Thoracic aorta (tissue), 2 donors: ENCODE results near the gene RAB27B. TPM values are rescaled to one million over a fixed set of nuclear protein-coding genes. Genes with fewer than 3 reads are reported as not detected.

Source experiments
- ATAC-seq: fragments of 150-250 bp; one replicate; pipeline ENCODE4 v1.8.0; 2017; ENCODE audit warnings: low read depth; ENCODE audit not compliant: insufficient number of reproducible peaks, low FRiP score
- DNase-seq: peaks from one replicate; pipeline ENCODE4 v3.0.0-alpha.2; 2020; ENCODE audit warnings: low spot score
- H3K27ac ChIP-seq, 2 donors: fragments of 200-600 bp; sonication (generic); 1 replicate in 1 of 2; 2 replicates in 1 of 2; pipeline ENCODE4 v1.5.1; 2016; ENCODE audit warnings: mild to moderate bottlenecking in 2 of 2, moderate library complexity in 2 of 2
- H3K27me3 ChIP-seq: fragments of 200-600 bp; sonication (generic); replicated peaks from 2 replicates; pipeline ENCODE4 v1.6.0; 2016; ENCODE audit warnings: mild to moderate bottlenecking; ENCODE audit not compliant: insufficient read depth
- H3K36me3 ChIP-seq: fragments of 200-600 bp; sonication (generic); one replicate; pipeline ENCODE4 v1.5.1; 2016
- H3K4me1 ChIP-seq, 2 donors: fragments of 200-600 bp; sonication (generic); 1 replicate in 1 of 2; 2 replicates in 1 of 2; pipeline versions ENCODE4 v1.5.1 to v1.6.0; 2016; ENCODE audit warnings: low read depth in 2 of 2, mild to moderate bottlenecking in 1 of 2; ENCODE audit not compliant: control insufficient read depth in 1 of 2
- H3K4me3 ChIP-seq: fragments of 200-600 bp; sonication (generic); 2 replicates; pipeline ENCODE4 v1.5.1; 2016; ENCODE audit warnings: mild to moderate bottlenecking
- H3K9me3 ChIP-seq: fragments of 200-600 bp; sonication (generic); 2 replicates; pipeline ENCODE4 v1.5.1; 2016
- CTCF ChIP-seq: fragments of 200-600 bp; sonication (generic); IDR thresholded peaks from one replicate; pipeline ENCODE4 v1.5.1; 2019; ENCODE audit warnings: antibody characterized with exemption
- total RNA-seq, 2 donors: library from RNA; depleted of rRNA; stranded (reverse); fragments of >200 nt; gene quantifications; one replicate each; pipeline versions ENCODE4 v1.1.0 to v1.2.3, GENCODE V29; 2016

The RAB27B gene
- total RNA-seq, 2 donors from 2014 or later, result 0.42 to 0.95 TPM

- no peak for TF ChIP-seq CTCF
- Histone ChIP-seq H3K4me3 (no peak overlapping the region), H3K4me1 (no peaks in the 10 kb centered on the region), H3K36me3 (no peaks in the 10 kb centered on the region), H3K27ac (no peak overlapping the region), H3K9me3 (no peaks in the 10 kb centered on the region), H3K27me3 (no peaks in the 10 kb centered on the region)
- ATAC-seq (no peak), DNase-seq (no peak)
Observed at GRCh38 chr18:54879691-54880090, 51.4 kb downstream of the RAB27B start.

- DNase-seq, result no peak
- Histone ChIP-seq H3K27me3 (no peaks in the 10 kb centered on the region), H3K36me3 (no peaks in the 10 kb centered on the region), H3K9me3 (no peaks in the 10 kb centered on the region), H3K4me1 (no peaks in the 10 kb centered on the region), H3K27ac (no peak overlapping the region), H3K4me3 (no peak overlapping the region)
- no peak for TF ChIP-seq CTCF
- ATAC-seq, result no peak
Observed at GRCh38 chr18:54880395-54881105, 52.3 kb downstream of the RAB27B start.

GRCh38 chr18:54881229-54881768 lies 53.0 kb downstream of the RAB27B start:
- DNase-seq (no peak), ATAC-seq (no peak)
- H3K27me3 ChIP-seq, result no peaks in the 10 kb centered on the region
- no peaks in the 10 kb centered on the region for H3K36me3 ChIP-seq
- no peak overlapping the region for H3K27ac ChIP-seq
- no peaks in the 10 kb centered on the region for H3K9me3 ChIP-seq
- no peaks in the 10 kb centered on the region for H3K4me1 ChIP-seq
- TF ChIP-seq CTCF, result no peak
- H3K4me3 ChIP-seq, result no peak overlapping the region

- ATAC-seq, result no peak
- no peak for TF ChIP-seq CTCF
- H3K27ac ChIP-seq, result no peak overlapping the region
Observed at GRCh38 chr18:54882318-54882717, 54.0 kb downstream of the RAB27B start.

GRCh38 chr18:54883816-54884604 lies 55.7 kb downstream of the RAB27B start:
- no peak for DNase-seq
- Histone ChIP-seq H3K4me3 (no peak overlapping the region), H3K27ac (no peak overlapping the region), H3K27me3 (no peaks in the 10 kb centered on the region), H3K4me1 (no peaks in the 10 kb centered on the region), H3K9me3 (no peaks in the 10 kb centered on the region), H3K36me3 (no peaks in the 10 kb centered on the region)
- no peak for TF ChIP-seq CTCF
- ATAC-seq, result no peak

More at GRCh38 chr18:54882318-54882717, 54.0 kb downstream of the RAB27B start:
- Histone ChIP-seq H3K9me3 (no peaks in the 10 kb centered on the region), H3K4me3 (no peak overlapping the region), H3K36me3 (no peaks in the 10 kb centered on the region), H3K4me1 (no peaks in the 10 kb centered on the region), H3K27me3 (no peaks in the 10 kb centered on the region)
- DNase-seq, result no peak
